Measurements from ENCODE around the gene DAP.

DNA sequence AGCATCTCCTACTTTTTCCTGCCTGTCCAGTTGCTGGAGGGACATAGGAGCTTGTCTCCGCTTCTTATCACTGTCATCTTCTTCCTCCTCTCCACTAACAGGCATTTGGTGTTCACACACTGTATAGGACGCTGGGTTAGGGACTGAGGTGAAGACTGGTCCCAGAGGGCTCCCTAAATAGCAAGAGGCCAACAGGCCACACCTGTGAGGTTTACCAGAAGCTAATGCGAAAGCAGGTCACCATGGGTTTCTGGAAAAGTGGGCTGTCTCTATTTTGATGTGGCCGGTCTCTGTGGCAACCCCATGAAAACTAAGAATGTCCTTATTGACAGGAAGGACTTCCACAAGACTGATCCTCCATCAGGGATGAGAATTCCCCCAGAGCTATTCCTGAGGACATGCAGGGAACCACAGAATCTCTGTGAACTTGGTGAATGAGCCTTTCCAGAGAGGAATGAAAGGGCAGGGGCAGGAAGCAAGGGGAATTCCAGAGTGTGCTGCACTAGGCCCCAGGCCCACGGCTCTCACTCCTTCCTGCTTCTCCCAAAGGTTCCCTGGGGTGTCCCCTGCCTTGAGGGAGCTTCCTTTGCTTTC is 61.7 kb downstream of the DAP start:
- TF ChIP-seq POLR2AphosphoS5 (IDR thresholded peaks at IDR 0.05; ENCODE audit: low read depth, low read length) (no peak), POLR2A (IDR thresholded peaks at IDR 0.05; ENCODE audit: low read depth, low read length) (no peak; the same call in 1 of the 2 replicates), TAF1 (IDR thresholded peaks at IDR 0.05; ENCODE audit: low read depth, low read length) (no peak), SPI1 (IDR thresholded peaks at IDR 0.05; ENCODE audit: low read depth, low read length) (no peak), POU2F2 (IDR thresholded peaks at IDR 0.05; ENCODE audit: low read depth, low read length) (no peak)

Measured in GM12891 (cell line).